ENCODE measurements around the gene SKOR1. TPM values are rescaled to one million over a fixed set of nuclear protein-coding genes. Genes with fewer than 3 reads are reported as not detected.

Gene SKOR1
- total RNA-seq, 1 donor from 2014 or later = not detected

GRCh38 chr15:67835297-67836133 is 10.2 kb downstream of the SKOR1 start:
- no peak for TF ChIP-seq CTCF (IDR thresholded peaks at IDR 0.05; ENCODE audit: insufficient read depth, low read length, poor library complexity, severe bottlenecking)
- H3K36me3 ChIP-seq (ENCODE audit: control insufficient read depth, insufficient read depth, low read length) = no peaks in the 10 kb centered on the region
- H3K27me3 ChIP-seq (ENCODE audit: control insufficient read depth, insufficient read depth, low read length) = peaks cover 75% of the 10 kb centered on the region
- no peak for DNase-seq (ENCODE audit: low read depth)
- H3K4me3 ChIP-seq (ENCODE audit: low read depth, low read length) = no peak overlapping the region

GRCh38 chr15:67836134-67836455 is 10.8 kb downstream of the SKOR1 start:
- Histone ChIP-seq H3K36me3 (ENCODE audit: control insufficient read depth, insufficient read depth, low read length) (no peaks in the 10 kb centered on the region), H3K27me3 (ENCODE audit: control insufficient read depth, insufficient read depth, low read length) (peaks cover 70% of the 10 kb centered on the region), H3K4me3 (ENCODE audit: low read depth, low read length) (peak overlapping the region; percentile 2)
- no peak for DNase-seq (ENCODE audit: low read depth)
- TF ChIP-seq CTCF (IDR thresholded peaks at IDR 0.05; ENCODE audit: insufficient read depth, low read length, poor library complexity, severe bottlenecking) = no peak

- Histone ChIP-seq H3K4me3 (ENCODE audit: low read depth, low read length) (no peak overlapping the region), H3K36me3 (ENCODE audit: control insufficient read depth, insufficient read depth, low read length) (no peaks in the 10 kb centered on the region), H3K27me3 (ENCODE audit: control insufficient read depth, insufficient read depth, low read length) (peaks cover 66% of the 10 kb centered on the region)
- DNase-seq (ENCODE audit: low read depth) = no peak
- peak; percentile 66 for TF ChIP-seq CTCF (IDR thresholded peaks at IDR 0.05; ENCODE audit: insufficient read depth, low read length, poor library complexity, severe bottlenecking)
Observed at GRCh38 chr15:67836477-67836876, 11.2 kb downstream of the SKOR1 start.

- no peak for TF ChIP-seq CTCF (IDR thresholded peaks at IDR 0.05; ENCODE audit: insufficient read depth, low read length, poor library complexity, severe bottlenecking)
Observed at GRCh38 chr15:67836955-67837354, 11.6 kb downstream of the SKOR1 start.

GRCh38 chr15:67838789-67839332 is 13.6 kb downstream of the SKOR1 start:
- Histone ChIP-seq H3K27me3 (ENCODE audit: control insufficient read depth, insufficient read depth, low read length) (peaks cover 42% of the 10 kb centered on the region), H3K36me3 (ENCODE audit: control insufficient read depth, insufficient read depth, low read length) (no peaks in the 10 kb centered on the region), H3K4me3 (ENCODE audit: low read depth, low read length) (no peak overlapping the region)
- no peak for DNase-seq (ENCODE audit: low read depth)
- peak; percentile 15 for TF ChIP-seq CTCF (IDR thresholded peaks at IDR 0.05; ENCODE audit: insufficient read depth, low read length, poor library complexity, severe bottlenecking)

More at GRCh38 chr15:67836955-67837354, 11.6 kb downstream of the SKOR1 start:
- Histone ChIP-seq H3K4me3 (ENCODE audit: low read depth, low read length) (no peak overlapping the region), H3K27me3 (ENCODE audit: control insufficient read depth, insufficient read depth, low read length) (peaks cover 61% of the 10 kb centered on the region), H3K36me3 (ENCODE audit: control insufficient read depth, insufficient read depth, low read length) (no peaks in the 10 kb centered on the region)
- no peak for DNase-seq (ENCODE audit: low read depth)
